Keratinocyte (primary cell): ENCODE data around the gene C10orf90. TPM values are rescaled to one million over a fixed set of nuclear protein-coding genes. Genes with fewer than 3 reads are reported as not detected.

ENCODE experiments used
- DNase-seq: peaks from one replicate; pipeline ENCODE4 v3.0.0-alpha.2; 2011; ENCODE audit warnings: low read depth, missing footprints, low spot score
- FAIRE-seq: peaks from 2 replicates; lab custom pipeline; 2011; peaks lifted over from hg19 to GRCh38; lab: Jason Lieb, UNC
- H2AFZ ChIP-seq: 2 replicates; pipeline ENCODE4 v1.6.0; 2012; ENCODE audit warnings: low read length, control low read depth, inconsistent platforms; ENCODE audit not compliant: control insufficient read depth
- H3K27ac ChIP-seq: 2 replicates; pipeline ENCODE4 v1.5.1; 2011; ENCODE audit warnings: low read length; ENCODE audit not compliant: control insufficient read depth, insufficient read depth
- H3K27me3 ChIP-seq: 3 replicates; pipeline ENCODE4 v1.6.0; 2011; ENCODE audit warnings: low read length; ENCODE audit not compliant: control insufficient read depth, insufficient read depth; ENCODE audit errors: extremely low read depth
- H3K36me3 ChIP-seq, 2 experiments: 2 replicates in 1 of 2; 3 replicates in 1 of 2; pipeline ENCODE4 v1.5.1; 2011; ENCODE audit warnings: low read length in 2 of 2, mild to moderate bottlenecking in 1 of 2; ENCODE audit not compliant: control insufficient read depth in 2 of 2, insufficient read depth in 2 of 2; ENCODE audit errors: extremely low read depth in 1 of 2
- H3K4me1 ChIP-seq: 3 replicates; pipeline ENCODE4 v1.5.1; 2011; ENCODE audit warnings: low read length; ENCODE audit not compliant: control insufficient read depth, insufficient read depth; ENCODE audit errors: extremely low read depth
- H3K4me2 ChIP-seq: 3 replicates; pipeline ENCODE4 v1.6.0; 2011; ENCODE audit warnings: low read depth, low read length; ENCODE audit not compliant: control insufficient read depth, insufficient read depth; ENCODE audit errors: extremely low read depth
- H3K4me3 ChIP-seq, 3 experiments: fragments of 200-600 bp in 1 of 3; sonication (generic) in 1 of 3; 2 replicates in 2 of 3; 3 replicates in 1 of 3; pipeline ENCODE4 v1.5.1; 2011 to 2016; ENCODE audit warnings: low read length in 3 of 3, mild to moderate bottlenecking in 3 of 3, control low read depth in 2 of 3, inconsistent platforms in 1 of 3, low read depth in 1 of 3, mixed read lengths in 1 of 3, mixed run types in 1 of 3, moderate library complexity in 1 of 3; ENCODE audit not compliant: control insufficient read depth in 2 of 3, insufficient read depth in 2 of 3; ENCODE audit errors: extremely low read depth in 1 of 3
- H3K79me2 ChIP-seq: 2 replicates; pipeline ENCODE4 v1.6.0; 2012; ENCODE audit warnings: low read length; ENCODE audit not compliant: control insufficient read depth, insufficient read depth
- H3K9ac ChIP-seq: 3 replicates; pipeline ENCODE4 v1.6.0; 2011; ENCODE audit warnings: low read length; ENCODE audit not compliant: control insufficient read depth, insufficient read depth; ENCODE audit errors: extremely low read depth
- H3K9me1 ChIP-seq: 3 replicates; pipeline ENCODE4 v1.6.0; 2011; ENCODE audit warnings: low read length; ENCODE audit not compliant: control insufficient read depth, insufficient read depth; ENCODE audit errors: extremely low read depth
- H3K9me3 ChIP-seq: 2 replicates; pipeline ENCODE4 v1.5.1; 2012; ENCODE audit warnings: low read depth, low read length; ENCODE audit not compliant: control insufficient read depth
- H4K20me1 ChIP-seq: 3 replicates; pipeline ENCODE4 v1.6.0; 2011; ENCODE audit warnings: low read length; ENCODE audit not compliant: control insufficient read depth, insufficient read depth; ENCODE audit errors: extremely low read depth
- EZH2 ChIP-seq: IDR thresholded peaks from one replicate; pipeline ENCODE4 v1.6.1; 2012; ENCODE audit warnings: inconsistent platforms, mild to moderate bottlenecking, low read length, moderate library complexity
- dilution Hi-C: fragments of 300-500 bp; cut with MboI; formaldehyde crosslinking; loops from one replicate; pipeline ENCODE4 v1.7.0; 2020; ENCODE audit warnings: low sequenced_read_pairs; ENCODE audit not compliant: extremely low pct_ligation_motif_present
- polyA plus RNA-seq, 5 experiments: library from polyadenylated mRNA; depleted of rRNA in 3 of 5; stranded (reverse) in 3 of 5; stranded (forward) in 1 of 5; unstranded in 1 of 5; fragments of >200 nt; gene quantifications; 1 replicate in 1 of 5; 2 replicates in 3 of 5; 3 replicates in 1 of 5; pipeline versions ENCODE4 v1.2.1 to v1.2.3, GENCODE V29; 2011 to 2012; ENCODE audit warnings: missing spikeins in 2 of 5, low read depth in 1 of 5, low replicate concordance in 1 of 5
- TF ChIP-seq, protein P1 (sequence below), 3 experiments: IDR thresholded peaks in 1 of 3; conservative IDR thresholded peaks in 1 of 3; optimal IDR thresholded peaks in 1 of 3; 2 replicates in 2 of 3; 3 replicates in 1 of 3; pipeline versions ENCODE3 to v1.5.1; 2011; ENCODE audit warnings: low read length in 3 of 3, mild to moderate bottlenecking in 3 of 3, moderate library complexity in 2 of 3, control low read depth in 1 of 3, inconsistent platforms in 1 of 3; ENCODE audit not compliant: insufficient read depth in 2 of 3; ENCODE audit errors: extremely low read depth in 1 of 3

The C10orf90 gene
- polyA plus RNA-seq, 1 donor (not counting 4 experiments of a cell fraction or from before 2014, with no cell fraction given) = not detected

DNA sequence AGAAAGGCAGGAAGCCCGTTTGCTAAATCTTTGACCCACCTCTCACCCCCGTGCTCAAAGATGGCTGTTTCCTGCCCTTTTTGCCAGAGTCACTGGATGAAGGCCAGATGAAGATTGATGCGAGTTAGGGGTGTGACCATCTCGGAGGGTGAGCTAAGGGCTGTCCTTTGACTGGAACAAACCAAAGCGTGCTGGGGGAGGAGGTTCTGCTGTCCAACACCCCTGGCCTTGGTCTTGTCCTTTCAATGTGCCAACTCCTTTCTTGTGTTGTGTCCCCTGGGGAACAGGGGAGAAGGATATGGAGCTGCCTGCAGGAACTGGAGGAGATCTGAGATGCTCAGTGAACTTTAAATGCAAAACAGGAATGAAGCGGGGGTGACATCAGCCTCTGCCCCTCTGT lies 191.9 kb downstream of the C10orf90 start:
- no peak overlapping the region for H3K9ac ChIP-seq
- dilution Hi-C loops = no loop called here
- H3K9me3 ChIP-seq = no peaks in the 10 kb centered on the region
- DNase-seq = no peak
- no peak for TF ChIP-seq EZH2
- TF ChIP-seq, protein P1, sequence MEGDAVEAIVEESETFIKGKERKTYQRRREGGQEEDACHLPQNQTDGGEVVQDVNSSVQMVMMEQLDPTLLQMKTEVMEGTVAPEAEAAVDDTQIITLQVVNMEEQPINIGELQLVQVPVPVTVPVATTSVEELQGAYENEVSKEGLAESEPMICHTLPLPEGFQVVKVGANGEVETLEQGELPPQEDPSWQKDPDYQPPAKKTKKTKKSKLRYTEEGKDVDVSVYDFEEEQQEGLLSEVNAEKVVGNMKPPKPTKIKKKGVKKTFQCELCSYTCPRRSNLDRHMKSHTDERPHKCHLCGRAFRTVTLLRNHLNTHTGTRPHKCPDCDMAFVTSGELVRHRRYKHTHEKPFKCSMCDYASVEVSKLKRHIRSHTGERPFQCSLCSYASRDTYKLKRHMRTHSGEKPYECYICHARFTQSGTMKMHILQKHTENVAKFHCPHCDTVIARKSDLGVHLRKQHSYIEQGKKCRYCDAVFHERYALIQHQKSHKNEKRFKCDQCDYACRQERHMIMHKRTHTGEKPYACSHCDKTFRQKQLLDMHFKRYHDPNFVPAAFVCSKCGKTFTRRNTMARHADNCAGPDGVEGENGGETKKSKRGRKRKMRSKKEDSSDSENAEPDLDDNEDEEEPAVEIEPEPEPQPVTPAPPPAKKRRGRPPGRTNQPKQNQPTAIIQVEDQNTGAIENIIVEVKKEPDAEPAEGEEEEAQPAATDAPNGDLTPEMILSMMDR (optimal IDR thresholded peaks at IDR 0.05 in 1 of 3, IDR thresholded peaks at IDR 0.05 in 1 of 3, conservative IDR thresholded peaks at IDR 0.05 in 1 of 3; ENCODE audit: extremely low read depth in 1 of 3, insufficient read depth in 2 of 3, low read length in 3 of 3) = no peak
- no peaks in the 10 kb centered on the region for H3K4me1 ChIP-seq
- no peak for FAIRE-seq
- H3K79me2 ChIP-seq = no peaks in the 10 kb centered on the region
- no peaks in the 10 kb centered on the region for H3K36me3 ChIP-seq
- no peak overlapping the region for H3K4me3 ChIP-seq
- no peak overlapping the region for H2AFZ ChIP-seq
- no peaks in the 10 kb centered on the region for H4K20me1 ChIP-seq
- H3K4me2 ChIP-seq = no peak overlapping the region
- H3K9me1 ChIP-seq = no peaks in the 10 kb centered on the region
- H3K27ac ChIP-seq = no peak overlapping the region
- no peaks in the 10 kb centered on the region for H3K27me3 ChIP-seq

DNA sequence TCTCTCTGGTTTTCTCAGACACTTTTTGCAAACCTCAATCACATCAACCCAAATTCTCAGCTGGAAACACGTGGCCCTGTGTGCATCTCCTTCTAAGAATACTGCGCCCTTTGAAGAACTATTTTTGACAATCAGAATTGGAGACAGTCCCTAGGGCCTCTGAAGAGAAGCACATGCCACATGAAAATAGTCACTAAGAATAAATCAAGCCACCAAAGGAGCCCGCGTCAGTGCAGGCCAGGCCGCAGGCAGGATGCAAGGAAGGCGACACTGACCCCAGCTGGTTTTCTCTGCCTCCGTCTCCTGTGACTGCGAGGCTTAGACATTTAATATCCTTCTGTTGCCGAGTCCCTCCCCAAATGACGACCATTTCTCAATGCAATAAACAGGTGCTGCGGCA lies 194.2 kb downstream of the C10orf90 start:
- no peaks in the 10 kb centered on the region for H3K79me2 ChIP-seq
- H3K4me2 ChIP-seq = no peak overlapping the region
- DNase-seq (no peak), FAIRE-seq (no peak)
- dilution Hi-C loops = no loop called here
- no peaks in the 10 kb centered on the region for H3K4me1 ChIP-seq
- TF ChIP-seq, protein P1 (optimal IDR thresholded peaks at IDR 0.05 in 1 of 3, IDR thresholded peaks at IDR 0.05 in 1 of 3, conservative IDR thresholded peaks at IDR 0.05 in 1 of 3; ENCODE audit: extremely low read depth in 1 of 3, insufficient read depth in 2 of 3, low read length in 3 of 3) = no peak
- TF ChIP-seq EZH2 = no peak
- no peaks in the 10 kb centered on the region for H3K9me1 ChIP-seq
- H3K4me3 ChIP-seq = no peak overlapping the region
- no peaks in the 10 kb centered on the region for H3K27me3 ChIP-seq
- H4K20me1 ChIP-seq = no peaks in the 10 kb centered on the region
- no peak overlapping the region for H2AFZ ChIP-seq
- H3K27ac ChIP-seq = no peak overlapping the region
- H3K9ac ChIP-seq = no peak overlapping the region
- H3K9me3 ChIP-seq = no peaks in the 10 kb centered on the region
- H3K36me3 ChIP-seq = no peaks in the 10 kb centered on the region
